NCI-H748 (cell line): ENCODE data around the gene FAM135A.

ENCODE experiments used
- DNase-seq: peaks from one replicate; lab custom pipeline; 2025; ENCODE audit not compliant: unreplicated experiment; lab: John Stamatoyannopoulos, UW

The FAM135A gene

GRCh38 chr6:70413114-70413991 lies at the start of gene FAM135A:
TSS of gene FAM135A (plus strand) at chr6:70413508. CDS start at chr6:70428343, 14,835 bp downstream.
- DNase-seq = peak; percentile 99

- DNase-seq = no peak
Measured at GRCh38 chr6:70363741-70364493, 49.4 kb upstream of the FAM135A start.

DNA sequence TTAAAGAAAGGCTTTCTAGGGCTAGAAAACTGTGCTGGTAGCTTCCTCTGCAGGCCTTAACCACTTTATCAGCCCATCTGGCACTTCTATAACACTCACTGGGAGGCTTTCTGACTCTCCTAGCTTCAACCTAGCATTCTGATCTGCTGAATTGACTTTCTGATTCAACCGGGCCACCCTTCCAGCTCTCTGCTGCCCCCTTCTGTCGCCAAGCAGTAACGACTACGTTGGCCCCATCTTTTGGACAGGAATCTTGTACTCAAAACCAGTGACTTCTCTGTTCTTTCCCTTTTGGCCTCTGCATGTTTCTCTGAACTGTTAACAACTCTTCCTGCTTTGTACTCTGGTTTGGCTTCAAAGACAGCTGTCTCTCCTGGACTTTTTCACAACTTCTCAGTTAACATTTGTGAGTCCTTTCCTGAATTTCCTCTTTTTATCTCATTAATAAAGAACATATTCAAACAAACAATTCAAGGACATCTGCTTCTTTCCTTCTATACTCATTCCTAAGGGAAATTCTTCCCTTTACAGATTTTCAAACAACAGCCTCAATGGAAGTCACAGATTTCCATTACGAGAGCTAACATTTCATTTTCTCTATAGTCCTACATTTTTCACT lies 43.9 kb upstream of the FAM135A start:
- peak; percentile 56 for DNase-seq

- no peak for DNase-seq
Measured at GRCh38 chr6:70370496-70370895, 42.8 kb upstream of the FAM135A start.

GRCh38 chr6:70371454-70372105 lies 41.7 kb upstream of the FAM135A start:
- DNase-seq = peak; percentile 84

DNA sequence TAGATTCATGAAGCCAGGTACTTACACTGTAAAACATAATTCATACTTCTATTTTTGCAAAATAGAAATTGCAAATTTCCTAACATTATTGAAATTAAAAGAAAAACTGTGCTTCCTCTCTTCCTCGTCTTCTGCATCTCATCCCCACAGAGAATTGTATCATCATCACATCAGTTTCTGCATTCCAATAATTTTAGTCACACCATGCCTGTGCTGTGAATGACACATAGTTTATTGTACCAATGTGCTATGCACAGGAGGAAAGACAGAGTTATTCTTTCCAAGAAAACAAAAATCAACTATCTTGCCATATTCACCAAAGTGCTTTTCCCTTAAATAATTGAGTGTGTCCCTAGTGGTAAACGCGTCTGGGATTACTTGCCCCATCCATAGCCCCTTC lies 38.1 kb upstream of the FAM135A start:
- no peak for DNase-seq

DNA sequence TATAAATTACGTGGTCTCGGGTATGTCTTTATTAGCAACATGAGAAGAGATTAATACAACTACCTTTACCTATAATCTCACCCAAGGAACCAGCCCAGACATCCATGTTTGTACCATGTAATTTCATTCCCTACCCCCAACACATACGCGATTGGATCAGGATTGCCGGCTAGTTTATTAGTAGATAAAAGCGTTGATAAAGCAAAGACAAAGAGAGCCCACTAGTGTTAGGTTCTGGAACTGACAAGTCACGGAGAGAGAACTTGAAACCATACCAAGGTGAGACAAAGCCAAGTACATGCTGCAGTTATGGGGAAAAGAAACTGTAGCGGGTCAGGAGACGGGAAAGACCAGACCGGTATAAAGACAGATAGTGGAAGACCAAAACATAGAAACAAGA lies 37.4 kb upstream of the FAM135A start:
- DNase-seq = peak; percentile 43

DNA sequence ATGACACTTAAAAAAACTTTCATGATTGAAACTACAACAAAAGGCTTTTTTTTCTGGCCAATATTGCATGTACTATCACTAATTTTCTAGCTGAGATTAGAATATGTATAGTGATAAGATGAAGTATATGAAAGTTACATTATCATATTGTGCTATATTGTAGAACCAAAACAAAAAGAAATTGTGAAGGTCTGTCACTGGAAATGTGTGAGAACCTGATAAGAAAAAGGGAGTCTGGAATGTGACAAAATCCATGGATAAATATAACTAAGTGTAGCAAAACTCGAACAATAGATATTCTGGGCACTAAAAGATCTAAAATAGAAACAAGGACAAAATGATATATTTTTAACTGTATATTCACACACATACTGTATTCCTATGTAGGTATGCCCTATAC lies 36.7 kb upstream of the FAM135A start:
- DNase-seq = no peak

GRCh38 chr6:70377372-70377771 lies 35.9 kb upstream of the FAM135A start:
- DNase-seq = no peak

DNA sequence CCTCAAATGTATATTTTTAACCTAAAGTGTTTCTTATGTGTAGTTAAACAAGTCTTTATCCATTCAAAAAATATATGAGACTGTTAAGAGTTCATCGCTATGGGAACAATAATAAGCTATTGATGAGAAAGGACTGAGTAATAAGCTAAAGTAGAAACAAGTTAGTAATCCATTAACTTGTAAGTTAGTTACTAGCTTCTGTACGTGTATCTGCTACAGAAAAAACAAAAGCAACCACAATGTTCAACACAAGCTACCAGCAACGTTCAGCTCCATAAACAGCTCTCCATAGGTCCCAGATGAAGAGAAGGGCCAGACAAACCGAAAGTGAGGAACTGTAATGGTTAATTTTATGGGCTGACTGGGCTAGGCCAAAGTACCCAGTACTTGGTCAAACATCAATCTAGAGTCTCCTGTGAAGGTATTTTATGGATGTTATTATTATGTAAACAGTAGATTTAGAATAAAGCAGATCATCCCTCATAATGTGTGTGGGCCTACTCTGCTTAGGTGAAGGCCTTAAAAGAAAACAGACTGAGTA lies 33.8 kb upstream of the FAM135A start:
- DNase-seq = no peak

DNA sequence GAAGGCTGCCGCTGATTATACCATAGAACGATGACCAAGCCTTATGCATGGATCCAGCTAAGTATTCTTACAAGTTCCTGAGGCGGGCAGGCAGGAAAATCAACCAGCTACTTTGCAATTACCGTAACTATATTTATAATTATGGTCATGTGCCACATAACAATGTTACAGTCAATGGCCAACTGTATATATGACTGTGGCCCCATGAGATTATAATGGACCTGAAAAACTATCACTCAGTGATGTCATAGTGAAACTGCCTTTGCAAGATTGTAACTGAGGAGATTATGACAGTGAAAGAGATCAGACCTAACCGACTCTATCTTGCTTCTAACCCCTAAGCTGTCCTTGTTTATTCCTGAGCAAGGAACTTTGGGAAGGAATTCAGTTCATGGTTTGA lies 33.1 kb upstream of the FAM135A start:
- no peak for DNase-seq

GRCh38 chr6:70380771-70381416 lies 32.4 kb upstream of the FAM135A start:
- no peak for DNase-seq

GRCh38 chr6:70381417-70381782 lies 31.9 kb upstream of the FAM135A start:
- DNase-seq = no peak

DNA sequence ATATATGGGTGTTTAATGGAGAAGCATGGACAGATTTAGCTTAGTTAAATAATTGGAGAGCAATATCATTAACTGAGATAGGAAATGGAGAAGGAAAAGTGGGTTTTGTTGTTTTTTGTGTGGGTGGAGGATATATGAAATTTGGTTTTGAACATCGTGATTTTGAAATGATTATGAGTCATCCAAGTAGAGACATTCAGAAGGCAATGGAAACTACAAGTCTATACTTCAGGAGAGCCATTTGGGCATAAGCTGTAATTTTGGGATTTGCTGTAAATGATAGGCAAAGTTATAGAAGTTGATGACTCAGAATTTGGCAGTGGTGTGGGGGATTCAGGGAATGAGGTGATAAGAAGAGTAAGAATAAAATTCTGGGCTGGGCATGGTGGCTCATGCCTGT lies 27.4 kb upstream of the FAM135A start:
- DNase-seq = no peak

- no peak for DNase-seq
Measured at GRCh38 chr6:70388814-70389213, 24.5 kb upstream of the FAM135A start.

DNA sequence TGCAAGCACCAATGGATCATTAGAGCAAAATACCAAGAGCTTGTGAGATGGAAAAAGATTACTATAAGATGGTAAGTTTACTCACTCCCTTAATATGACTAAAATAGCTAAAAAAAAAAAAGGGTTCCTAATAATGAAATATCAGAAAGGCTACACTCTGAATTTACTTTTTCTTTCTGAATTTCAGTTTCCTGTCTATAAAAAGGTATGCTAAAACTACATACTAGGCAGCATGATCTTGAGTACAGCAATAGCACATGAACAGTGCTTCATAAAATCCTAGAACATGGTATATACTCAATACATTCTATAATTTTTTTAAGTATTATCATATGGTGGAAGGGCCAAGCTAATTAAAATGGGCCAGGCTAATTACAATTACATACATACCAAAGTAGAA lies 24.0 kb upstream of the FAM135A start:
- DNase-seq = no peak

DNA sequence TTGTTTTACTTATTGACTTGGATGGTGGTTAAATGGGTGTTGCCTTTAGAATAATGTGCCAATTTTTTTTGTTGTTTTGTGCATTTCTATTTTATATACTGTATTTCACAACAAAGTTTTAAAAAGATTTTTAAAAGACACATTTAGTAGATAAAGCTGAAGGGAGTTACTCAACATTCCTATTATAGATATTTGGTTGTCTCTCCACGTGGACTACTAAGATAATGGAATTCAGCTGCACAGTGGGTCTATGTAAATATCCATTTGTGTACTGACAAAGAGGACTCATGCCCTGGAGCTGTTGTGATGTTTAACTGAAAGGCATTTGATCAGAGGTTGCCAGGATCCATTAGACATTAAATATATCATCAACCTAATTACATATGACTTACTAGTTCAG lies 23.2 kb upstream of the FAM135A start:
- DNase-seq = peak; percentile 88

DNA sequence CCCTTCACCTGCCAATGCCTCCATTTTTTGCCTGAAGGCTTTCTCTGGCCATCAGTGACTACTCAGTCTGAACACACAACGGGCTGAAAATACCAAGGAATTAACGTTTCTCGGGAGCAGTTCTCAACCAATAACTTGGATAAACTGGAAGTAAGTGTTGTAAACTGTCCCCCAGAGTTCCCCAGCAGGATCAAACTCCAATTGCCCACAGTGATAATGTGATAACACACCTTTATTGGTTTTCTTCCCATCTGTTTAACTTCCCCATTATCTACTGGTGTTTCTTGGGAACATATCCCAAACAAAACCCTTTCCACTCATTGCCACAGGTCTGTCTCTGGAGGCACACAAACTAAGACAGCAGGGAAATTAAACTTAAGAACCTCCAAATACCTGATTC lies 21.8 kb upstream of the FAM135A start:
- no peak for DNase-seq

DNA sequence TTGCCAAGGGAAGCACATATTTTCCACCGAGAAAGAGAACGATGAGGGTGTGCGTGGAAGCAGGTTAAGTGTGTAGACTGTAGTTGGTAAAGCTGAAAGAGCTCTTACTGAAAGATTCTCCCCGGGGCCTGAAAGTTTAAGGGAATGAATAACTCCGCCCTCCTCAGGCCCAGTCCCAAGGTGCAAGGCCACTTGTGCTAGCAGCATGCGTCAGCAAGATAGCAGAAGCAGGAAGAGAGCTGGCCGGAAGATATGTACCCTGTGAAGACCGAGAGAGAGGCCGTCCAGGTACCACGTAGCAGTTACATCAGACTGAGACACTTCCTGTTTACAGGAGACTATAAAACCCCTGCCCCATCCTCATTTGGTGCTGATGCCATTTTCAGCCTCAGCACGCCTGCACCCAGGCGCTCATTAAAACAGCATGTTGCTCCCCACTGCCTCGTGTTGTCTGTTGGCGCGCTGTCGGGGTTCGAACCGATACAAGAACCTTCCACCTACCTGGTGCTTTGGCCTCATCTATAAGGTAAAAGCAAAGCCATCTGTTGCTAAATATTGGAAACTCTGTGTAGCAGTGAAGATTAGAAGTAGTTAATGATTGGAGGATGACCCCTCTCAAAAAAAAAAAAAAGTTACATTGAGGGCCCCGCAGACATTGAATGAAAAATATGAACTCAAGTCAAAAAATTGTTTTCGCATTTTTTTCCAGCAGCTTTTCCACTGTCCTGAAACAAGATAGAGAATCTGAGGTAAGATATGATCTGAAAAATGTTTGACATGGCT lies 18.6 kb upstream of the FAM135A start:
- no peak for DNase-seq

DNA sequence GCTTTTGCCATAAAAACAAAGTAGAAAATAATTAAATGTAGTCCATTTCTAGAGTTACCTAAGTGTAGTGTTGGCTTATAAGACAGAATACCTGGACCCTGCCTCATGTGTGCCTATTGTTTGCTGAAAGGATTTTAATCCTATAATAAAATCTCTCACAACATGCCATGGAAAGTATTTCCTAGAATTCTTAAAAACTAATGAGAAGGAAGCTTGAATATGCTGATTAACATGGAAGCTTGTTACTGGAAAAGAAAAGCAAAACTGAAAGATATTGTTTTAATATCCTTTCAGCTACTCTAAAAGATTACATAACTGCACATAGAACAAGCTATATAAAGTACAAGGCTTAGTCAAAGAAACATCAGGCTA lies 18.0 kb upstream of the FAM135A start:
- DNase-seq = no peak
